Esophagus mucosa (tissue), 1 donor: ENCODE data around the gene LATS1. TPM values are rescaled to one million over a fixed set of nuclear protein-coding genes. Genes with fewer than 3 reads are reported as not detected.

Experiments used
- ATAC-seq: fragments of 200-7000 bp; cut with Tn5 transposase; one replicate; pipeline ENCODE4 v1.9.1; 2020
- total RNA-seq: library from RNA; stranded (reverse); gene quantifications from one replicate; pipeline ENCODE4 v1.2.4, GENCODE V29; 2023
- donor health status: DM: yes; HTN: yes; CAD: no.

LATS1 gene
- total RNA-seq, 1 donor from 2014 or later = 15.7 TPM

DNA sequence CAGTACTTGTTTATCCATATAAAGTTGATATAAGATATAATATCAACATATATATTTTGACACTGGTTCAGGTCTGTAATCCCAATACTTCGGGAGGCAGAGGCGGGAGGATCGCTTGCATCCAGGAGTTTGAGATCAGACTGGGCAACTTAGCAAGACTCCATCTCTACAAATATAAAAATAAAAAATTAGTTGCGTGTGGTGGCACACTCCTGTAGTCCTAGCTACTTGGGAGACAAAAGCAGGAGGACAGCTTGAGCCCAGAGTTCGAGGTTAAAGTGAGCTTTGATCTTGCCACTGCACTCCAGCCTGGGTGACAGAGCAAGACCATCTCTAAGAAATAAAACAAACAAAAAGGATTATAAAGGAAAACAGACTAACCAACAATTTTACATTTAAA is 60.5 kb downstream of the LATS1 start:
- ATAC-seq = no peak

DNA sequence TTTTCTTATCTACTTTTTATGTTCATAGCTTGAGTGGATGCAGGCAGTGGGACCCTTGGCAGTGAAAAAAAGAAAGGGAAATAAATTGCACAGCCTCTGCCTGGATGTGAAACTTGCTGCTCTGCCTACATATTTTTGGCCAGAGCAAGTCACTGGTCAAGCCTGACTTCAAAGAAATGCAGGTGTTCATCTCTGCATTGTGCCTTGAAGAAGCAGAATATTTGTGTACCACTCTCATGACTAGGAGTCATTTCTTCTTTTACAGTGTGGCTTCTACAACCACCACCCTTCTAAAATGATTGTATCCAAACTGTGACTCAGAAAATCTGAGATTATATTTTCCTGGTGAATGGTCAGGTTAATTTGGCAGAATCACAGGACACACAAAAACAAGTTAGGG is 66.8 kb downstream of the LATS1 start:
- no peak for ATAC-seq

DNA sequence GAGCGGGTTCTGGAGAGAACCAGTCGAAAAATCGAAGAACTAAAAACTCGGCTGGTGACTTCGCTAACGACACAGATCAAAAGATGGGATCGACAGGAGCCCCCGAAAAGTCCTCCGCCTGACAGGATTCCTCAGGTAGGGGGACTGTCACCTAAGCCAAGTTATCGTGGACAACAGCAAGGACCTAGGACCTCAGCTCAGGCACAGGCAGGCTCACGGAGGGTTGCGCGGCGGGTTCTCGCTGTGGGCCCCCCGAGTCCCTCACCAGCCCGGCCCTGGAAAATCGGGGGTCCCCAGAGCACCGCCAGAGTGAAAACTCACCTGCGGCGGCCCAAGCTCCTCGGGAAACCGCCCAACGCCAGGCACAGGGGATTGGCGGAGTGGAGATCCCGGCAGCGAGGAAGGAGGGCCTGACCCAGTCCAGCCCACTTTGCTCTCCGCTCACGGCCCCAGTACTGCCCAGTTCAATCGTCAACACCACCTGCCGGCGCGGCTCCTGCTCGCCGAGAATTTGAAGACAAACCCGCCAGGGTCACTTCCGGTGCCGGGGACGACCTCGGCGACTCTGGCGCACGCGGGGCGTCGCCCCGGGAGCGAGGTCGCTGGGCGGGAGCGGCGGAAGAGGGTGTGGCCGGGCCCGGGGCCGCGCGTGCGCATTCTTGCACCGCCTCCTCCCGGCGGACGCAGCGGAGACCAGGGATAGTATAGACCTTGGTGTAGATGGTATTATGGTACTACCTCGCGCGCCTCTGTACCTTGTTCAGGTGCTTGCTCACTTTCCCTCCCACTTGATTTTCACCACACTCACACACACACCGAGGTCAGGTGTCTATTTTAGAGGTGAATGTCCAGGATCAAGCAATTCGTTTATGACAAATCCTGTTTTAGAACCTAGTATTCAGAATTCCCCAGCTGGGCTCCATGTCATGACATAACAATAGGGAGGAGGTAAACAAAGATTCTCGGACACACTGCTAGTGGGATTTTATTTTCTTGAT is 69.5 kb downstream of the LATS1 start, which contains the start of gene KATNA1:
Gene KATNA1, minus strand, starts transcription at position 567 of the 998 bp plus-strand sequence. CDS start 10,167 bp downstream, outside the sequence.
- peak; percentile 97 for ATAC-seq

DNA sequence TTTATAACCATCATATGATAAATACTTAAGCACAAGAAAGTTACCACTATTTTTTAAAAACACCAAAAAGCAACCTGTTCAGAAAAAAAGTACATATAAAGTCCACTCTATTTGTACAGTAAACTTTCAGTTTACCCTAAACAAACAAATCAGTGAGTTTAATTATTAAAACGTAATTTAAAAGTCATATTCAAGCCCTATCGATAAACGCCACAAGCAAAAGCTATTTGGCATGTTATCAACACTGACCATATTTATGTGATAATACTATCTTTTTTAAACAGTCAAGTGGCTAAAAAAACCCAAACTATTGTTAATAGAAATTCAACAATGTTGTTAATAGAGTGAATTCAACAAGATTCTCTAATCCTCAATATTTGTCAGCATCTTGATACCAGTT is 71.3 kb downstream of the LATS1 start:
- ATAC-seq = no peak

DNA sequence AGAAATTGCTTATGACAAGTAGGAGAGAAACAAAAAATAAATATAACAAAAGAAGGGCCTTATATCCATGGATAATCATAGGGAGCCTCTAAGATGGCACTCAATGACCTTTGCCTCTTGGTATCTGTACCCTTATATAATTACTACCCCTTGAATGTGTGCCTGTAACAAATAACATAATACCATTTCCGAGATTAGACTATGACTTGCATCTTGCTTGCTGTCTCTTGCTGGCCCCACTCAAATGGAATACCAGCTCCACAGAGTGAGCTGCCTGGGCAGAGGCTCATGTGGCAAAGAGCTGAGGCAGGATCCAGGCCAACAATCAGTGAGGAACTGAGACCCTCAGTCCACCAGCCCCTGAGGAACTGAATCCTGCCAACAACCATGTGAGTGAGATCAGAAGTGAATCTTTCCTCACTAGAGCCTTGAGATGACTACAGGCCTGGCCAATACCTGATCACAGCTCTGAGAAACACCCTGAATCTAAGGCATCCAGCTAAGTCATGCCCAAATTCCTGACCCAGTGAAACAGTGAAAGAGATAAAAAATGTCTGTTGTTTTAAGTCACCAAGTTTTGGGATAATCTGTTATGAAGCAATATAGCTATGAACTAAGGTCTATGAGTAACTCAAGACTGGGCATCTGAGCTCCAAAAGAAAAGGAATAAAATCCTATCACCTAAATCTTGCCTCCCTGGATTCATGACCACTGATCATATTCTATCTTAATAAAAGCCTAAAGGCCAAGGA is 74.9 kb downstream of the LATS1 start:
- no peak for ATAC-seq

DNA sequence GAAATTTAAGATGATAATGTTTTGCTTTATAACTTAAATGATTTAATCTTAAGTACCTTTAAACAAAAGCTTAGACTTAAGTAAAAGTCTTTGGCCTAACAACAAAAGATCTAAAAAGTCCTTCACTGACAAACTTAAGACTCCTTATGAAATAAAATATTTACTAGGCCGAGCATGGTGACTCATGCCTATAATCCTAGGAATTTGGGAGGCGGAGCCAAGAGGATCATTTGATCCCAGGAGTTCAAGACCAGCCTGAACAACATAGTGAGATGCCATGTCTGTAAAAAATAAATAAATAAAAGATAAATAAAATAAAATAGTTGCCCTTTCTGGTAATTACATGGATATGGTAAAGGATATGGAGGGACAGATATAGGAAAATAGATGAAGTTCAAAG is 81.8 kb downstream of the LATS1 start:
- ATAC-seq = no peak

DNA sequence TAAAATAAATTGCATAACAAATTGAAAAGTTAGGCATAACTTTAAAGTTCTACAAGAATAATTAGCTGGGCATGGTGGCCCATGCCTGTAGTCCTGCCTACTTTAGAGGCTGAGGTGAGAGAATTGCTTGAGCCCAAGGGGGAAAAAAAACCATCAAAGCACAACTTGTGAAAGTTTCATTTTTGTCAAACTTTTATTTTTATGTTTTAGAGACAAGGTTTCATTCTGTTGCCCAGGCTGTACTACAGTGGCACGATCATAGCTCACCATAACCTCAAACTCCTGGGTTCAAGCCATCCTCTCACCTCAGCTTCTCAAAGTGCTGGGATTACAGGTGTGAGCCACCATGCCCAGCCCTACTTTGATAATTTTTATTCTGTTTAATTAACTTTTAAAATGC is 83.6 kb downstream of the LATS1 start:
- no peak for ATAC-seq

DNA sequence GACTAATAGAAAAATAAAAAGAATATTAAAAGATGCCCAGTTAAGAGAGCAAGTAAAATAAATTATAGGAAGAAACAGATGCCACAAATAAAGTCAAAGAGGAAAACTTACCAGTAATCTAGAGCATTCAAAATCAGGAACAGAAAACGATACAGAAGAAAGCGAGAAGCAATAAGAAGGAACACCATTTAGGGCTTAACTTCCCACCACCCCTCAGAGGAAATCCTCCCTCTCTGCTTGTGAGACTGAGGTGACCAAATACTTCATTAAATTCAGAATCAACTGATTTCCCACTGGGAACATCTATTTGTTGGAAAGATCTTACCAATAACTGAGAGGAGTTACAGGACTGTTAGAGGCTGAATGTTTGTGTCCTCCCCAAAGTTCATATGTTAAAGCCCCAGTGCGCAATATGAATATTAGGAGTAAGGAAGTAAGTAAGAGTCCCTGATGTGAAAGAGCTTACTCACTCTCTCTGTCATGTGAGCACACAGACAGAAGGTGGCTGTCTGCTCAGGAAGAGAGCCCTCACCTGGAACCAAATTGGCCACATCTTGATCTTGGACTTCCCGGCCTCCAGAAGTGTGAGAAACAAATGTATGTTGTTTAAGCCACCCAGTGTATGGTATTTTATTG is 88.9 kb downstream of the LATS1 start:
- peak; percentile 50 for ATAC-seq

DNA sequence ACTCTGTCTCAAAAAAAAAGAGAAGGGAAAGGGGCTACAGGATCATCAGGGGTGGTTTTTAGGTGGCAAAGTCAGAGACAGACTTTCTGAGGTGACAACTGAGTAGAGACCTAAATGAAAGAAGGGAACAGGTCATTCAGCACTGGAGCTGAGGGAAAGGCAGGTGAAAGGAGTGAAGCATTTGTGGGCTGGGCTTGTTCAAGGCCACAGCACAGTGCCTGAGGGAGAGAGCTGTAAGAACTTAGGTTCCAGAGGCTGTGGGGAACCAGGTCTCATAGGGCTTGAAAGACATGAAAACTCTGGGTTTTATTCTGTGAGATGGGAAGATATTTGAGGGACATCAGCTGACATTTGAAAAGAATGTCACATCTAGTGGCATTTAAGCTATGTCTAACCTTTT is 90.2 kb downstream of the LATS1 start:
- ATAC-seq = no peak

DNA sequence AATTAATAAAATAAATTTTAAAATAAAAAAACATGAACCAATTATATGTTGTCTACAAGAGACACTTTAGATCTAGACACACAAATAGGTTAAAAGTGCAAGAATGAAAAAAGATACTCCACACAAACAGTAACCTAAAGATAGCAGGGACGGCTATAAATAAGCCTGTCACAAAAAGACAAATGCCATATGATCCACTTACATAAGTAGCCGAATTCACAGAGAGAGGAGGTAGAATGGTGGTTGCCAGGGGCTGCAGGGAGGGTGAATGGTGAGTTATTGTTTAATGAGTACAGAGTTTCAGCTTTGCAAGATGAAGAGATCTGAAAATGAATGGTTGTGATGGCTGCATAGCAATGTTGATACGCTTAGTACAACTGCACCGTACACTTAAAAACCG is 102.1 kb downstream of the LATS1 start:
- no peak for ATAC-seq

DNA sequence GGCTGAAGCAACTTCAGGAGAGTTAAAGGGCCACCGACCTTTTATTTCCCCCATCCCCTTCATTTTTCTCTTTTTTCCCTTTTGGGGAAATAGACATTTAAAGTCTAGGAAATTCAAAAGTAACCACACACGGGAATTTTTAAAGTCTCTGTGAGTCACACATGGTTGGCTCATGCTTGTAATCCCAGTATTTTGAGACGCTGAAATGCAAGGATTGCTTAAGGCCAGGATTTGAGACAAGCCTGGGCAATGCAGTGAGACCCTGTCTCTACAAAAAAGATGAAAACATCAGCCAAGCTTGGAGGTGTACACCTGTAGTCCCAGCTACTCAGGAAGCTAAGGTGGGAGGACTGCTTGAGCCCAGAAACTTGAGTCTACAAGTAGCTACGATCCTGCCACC is 103.6 kb downstream of the LATS1 start:
- ATAC-seq = peak; percentile 63

DNA sequence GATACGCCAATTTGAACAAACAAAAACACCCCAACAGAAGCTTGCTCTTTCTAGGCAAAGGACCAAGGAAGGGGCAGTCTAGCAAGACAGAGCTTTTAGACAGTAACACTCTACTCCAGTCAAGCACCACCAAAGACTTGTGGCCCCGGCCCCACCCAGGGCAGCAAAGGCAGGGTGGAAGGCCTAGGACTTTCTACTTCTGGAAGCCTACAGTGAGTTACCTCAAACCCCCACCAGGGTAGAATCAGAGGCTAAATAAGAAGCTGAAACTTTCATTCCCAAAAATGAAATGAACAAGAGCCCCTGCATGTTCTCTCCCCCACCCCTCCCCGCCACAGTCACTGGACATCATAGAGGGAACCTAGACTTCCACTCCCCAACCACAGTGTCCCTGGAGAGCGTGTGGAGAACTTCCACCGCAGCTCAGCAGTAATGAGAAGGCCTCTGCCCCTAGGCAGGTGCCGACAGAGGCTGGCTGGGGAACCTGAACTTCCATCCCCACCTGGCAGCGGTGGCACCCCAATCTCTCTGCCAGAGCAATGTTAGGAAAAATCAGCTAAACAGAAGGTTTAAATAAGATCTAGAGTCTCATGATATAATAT is 109.4 kb downstream of the LATS1 start:
- ATAC-seq = no peak

Other genes with a start within 250 kb of the LATS1 start
- gene ZC3H12D, start 233.1 kb downstream of the LATS1 start, total RNA-seq = 0.36 TPM
- 12.1 TPM for gene PPIL4, start 172.1 kb downstream of the LATS1 start, total RNA-seq
- gene GINM1, start 151.7 kb downstream of the LATS1 start, total RNA-seq = 19.4 TPM
- 13.5 TPM for gene KATNA1, start 69.4 kb downstream of the LATS1 start, total RNA-seq
- 21.6 TPM for gene NUP43, start 28.4 kb upstream of the LATS1 start, total RNA-seq
- 43.3 TPM for gene PCMT1, start 31.6 kb upstream of the LATS1 start, total RNA-seq
- 41.8 TPM for gene LRP11, start 146.3 kb upstream of the LATS1 start, total RNA-seq
- 101 TPM for gene RAET1E, start 180.0 kb upstream of the LATS1 start, total RNA-seq
- 24.7 TPM for gene RAET1G, start 205.0 kb upstream of the LATS1 start, total RNA-seq
- 5.2 TPM for gene ULBP2, start 223.9 kb upstream of the LATS1 start, total RNA-seq
- gene ULBP1, start 245.8 kb upstream of the LATS1 start, total RNA-seq = 1.2 TPM